Measurements from ENCODE around the gene SP1. TPM values are rescaled to one million over a fixed set of nuclear protein-coding genes. Genes with fewer than 3 reads are reported as not detected.
A peak's percentile ranks its signal among the peaks of the same experiment; 100 is the strongest.

The SP1 gene
- total and polyA plus RNA-seq, 11 donors, result 7.9 to 48.8 (median 29.5) TPM

DNA sequence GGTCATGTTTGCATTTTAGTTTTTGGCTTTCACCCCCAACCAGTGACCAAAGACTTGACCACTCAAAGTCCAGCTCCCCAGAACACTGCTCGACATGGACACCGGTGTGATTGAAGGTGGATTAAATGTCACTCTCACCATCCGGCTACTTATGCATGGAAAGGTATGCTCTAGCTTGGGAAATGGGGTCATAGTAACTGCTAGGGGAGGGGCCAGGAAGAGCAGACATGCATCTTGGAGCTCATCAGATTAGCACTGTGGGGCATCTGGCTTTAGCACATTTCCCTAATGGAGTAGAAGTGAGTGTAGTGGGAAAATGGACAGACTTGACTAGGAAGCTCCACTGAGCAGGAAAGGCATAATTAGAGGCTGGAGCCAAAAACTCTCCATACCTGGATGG is 74.7 kb downstream of the SP1 start:
- peak overlapping the region in 1 of 12 donors; percentile 5 for H3K27ac ChIP-seq
- intact Hi-C loops (cut with DNase I), result loop anchor here in 4 of 10 donors (5.0 kb wide), 3 partner anchors 38 to 48 kb away; partner anchors contain the start of genes MAP3K12 (in 1 of the 4) and TARBP2 (in 1 of the 4)
- no peak for ATAC-seq

DNA sequence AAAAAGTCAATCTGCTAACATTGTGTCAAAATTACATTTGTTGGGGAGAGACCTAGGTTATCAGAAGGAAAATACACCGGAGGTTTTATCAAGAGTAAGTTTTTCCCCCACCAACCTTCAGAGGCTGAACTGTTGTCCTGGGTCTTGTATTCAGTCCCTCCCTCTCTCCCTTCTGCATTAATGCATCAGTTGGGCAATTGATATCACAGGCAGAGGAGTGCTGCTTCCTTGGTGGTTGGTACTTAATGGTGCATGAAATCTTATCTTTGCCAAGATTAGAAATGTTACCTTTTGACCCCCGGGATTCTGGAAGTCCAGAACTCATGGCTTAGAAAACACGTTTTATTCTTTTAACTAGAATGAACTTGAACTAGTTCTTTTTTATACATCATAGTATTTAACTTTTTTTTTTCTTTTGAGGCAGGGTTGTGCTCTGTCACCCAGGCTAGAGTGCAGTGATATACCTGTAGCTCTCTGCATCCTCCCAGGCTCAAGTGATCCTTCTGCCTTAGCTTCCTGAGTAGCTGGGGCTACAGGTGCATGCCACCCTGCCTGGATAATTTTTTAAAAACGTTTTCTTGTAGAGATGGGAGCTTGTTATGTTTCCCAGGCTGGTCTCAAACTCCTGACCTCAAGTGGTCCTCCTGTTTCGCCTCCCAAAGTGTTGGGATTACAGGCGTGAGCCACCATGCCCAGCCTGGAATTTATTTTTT is 76.8 kb downstream of the SP1 start:
- DNase-seq, result no peak
- intact Hi-C loops (cut with DNase I), result loop anchor here in 1 of 10 donors (5.0 kb wide), 1 partner anchor 40 kb away; the partner anchor contains the start of gene MAP3K12
- Histone ChIP-seq H3K27me3 (no peaks in the 10 kb centered on the region), H3K4me3 (no peak overlapping the region), H3K27ac (no peak overlapping the region), H3K4me1 (peaks cover 5 to 63% (median 37%) of the 10 kb centered on the region in 12 donors), H3K9me3 (no peaks in the 10 kb centered on the region), H3K36me3 (peaks cover 2 to 85% (median 79%) of the 10 kb centered on the region in 9 donors)
- TF ChIP-seq, protein P1, sequence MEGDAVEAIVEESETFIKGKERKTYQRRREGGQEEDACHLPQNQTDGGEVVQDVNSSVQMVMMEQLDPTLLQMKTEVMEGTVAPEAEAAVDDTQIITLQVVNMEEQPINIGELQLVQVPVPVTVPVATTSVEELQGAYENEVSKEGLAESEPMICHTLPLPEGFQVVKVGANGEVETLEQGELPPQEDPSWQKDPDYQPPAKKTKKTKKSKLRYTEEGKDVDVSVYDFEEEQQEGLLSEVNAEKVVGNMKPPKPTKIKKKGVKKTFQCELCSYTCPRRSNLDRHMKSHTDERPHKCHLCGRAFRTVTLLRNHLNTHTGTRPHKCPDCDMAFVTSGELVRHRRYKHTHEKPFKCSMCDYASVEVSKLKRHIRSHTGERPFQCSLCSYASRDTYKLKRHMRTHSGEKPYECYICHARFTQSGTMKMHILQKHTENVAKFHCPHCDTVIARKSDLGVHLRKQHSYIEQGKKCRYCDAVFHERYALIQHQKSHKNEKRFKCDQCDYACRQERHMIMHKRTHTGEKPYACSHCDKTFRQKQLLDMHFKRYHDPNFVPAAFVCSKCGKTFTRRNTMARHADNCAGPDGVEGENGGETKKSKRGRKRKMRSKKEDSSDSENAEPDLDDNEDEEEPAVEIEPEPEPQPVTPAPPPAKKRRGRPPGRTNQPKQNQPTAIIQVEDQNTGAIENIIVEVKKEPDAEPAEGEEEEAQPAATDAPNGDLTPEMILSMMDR (IDR thresholded peaks at IDR 0.05), result no peak
- TF ChIP-seq POLR2A (IDR thresholded peaks at IDR 0.05), result no peak
- no peak for ATAC-seq
- 51 to 55% (median 53%) methylated on average over 6 of the region's 6 CpGs for WGBS, 4 donors

More for the DNA sequence above, 74.7 kb downstream of the SP1 start:
- no peak for TF ChIP-seq POLR2A (IDR thresholded peaks at IDR 0.05)
- TF ChIP-seq, protein P1 (IDR thresholded peaks at IDR 0.05), result no peak
- Histone ChIP-seq H3K4me3 (peak overlapping the region in 2 of 12 donors; percentile 81 to 83), H3K4me1 (peaks cover 5 to 45% (median 26%) of the 10 kb centered on the region in 12 donors), H3K9me3 (no peaks in the 10 kb centered on the region), H3K27me3 (no peaks in the 10 kb centered on the region), H3K36me3 (peaks cover 0 to 64% (median 58%) of the 10 kb centered on the region in 9 donors)
- WGBS, 4 donors, result 39 to 48% (median 42%) methylated on average over 3 of the region's 3 CpGs
- DNase-seq, result no peak

DNA sequence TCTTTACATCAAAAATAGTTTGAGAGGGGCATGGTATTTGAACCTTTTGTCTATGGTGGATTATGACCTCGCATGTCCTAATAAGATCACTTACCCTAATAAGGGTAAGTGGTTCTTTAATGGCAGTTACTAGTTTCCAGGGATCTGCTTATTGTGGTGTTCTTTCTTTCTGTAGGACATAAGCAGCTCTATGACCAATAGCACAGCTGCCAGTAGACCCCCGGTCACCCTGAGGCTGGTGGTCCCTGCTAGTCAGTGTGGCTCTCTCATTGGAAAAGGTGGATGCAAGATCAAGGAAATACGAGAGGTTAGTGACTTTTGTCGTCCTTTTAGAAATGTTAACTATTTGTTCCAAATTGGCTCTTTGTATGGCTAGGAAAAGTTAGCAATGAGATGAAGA is 79.1 kb downstream of the SP1 start:
- WGBS, 4 donors, result 54 to 71% (median 63%) methylated on average over 4 of the region's 4 CpGs
- ATAC-seq (no peak), DNase-seq (no peak)
- H3K4me3 ChIP-seq, result no peak overlapping the region
- no peaks in the 10 kb centered on the region for H3K27me3 ChIP-seq
- peaks cover 6 to 75% (median 47%) of the 10 kb centered on the region in 12 donors for H3K4me1 ChIP-seq
- intact Hi-C loops (cut with DNase I), result loop anchor here in 2 of 10 donors (2.0 to 5.0 kb wide), 2 partner anchors 16 to 38 kb away; partner anchors contain the start of gene MAP3K12 (in 1 of the 2)
- no peak for TF ChIP-seq POLR2A (IDR thresholded peaks at IDR 0.05)
- TF ChIP-seq, protein P1 (IDR thresholded peaks at IDR 0.05), result no peak
- H3K9me3 ChIP-seq, result no peaks in the 10 kb centered on the region
- H3K27ac ChIP-seq, result no peak overlapping the region
- H3K36me3 ChIP-seq, result peaks cover 8 to 100% (median 100%) of the 10 kb centered on the region in 9 donors

DNA sequence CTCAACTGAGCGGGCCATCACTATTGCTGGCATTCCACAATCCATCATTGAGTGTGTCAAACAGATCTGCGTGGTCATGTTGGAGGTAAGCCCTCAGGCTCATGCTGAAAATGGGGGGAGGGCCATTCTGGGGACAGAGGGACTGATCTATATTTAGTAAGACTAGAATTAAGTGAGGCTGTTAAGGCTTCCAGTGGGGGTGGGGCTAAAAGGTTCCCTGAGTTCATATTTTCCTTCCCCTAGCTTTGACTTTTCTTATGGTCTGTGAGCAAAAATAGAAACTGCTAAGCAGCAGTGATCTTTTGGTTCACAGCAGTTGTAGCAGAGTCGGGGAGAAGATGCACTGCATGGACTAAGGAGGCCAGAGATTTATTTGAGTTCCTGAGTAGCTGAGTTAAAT is 81.1 kb downstream of the SP1 start:
- DNase-seq, result peak in 4 of 5 donors; percentile 70 to 75 (median 73)
- WGBS, 4 donors, result 45 to 54% (median 50%) methylated on average over 3 of the region's 3 CpGs
- intact Hi-C loops (cut with DNase I), result loop anchor here in 2 of 10 donors (1.0 to 5.0 kb wide), 2 partner anchors 8 to 36 kb away; partner anchors contain the start of gene MAP3K12 (in 1 of the 2)
- H3K27ac ChIP-seq, result peak overlapping the region in 11 of 12 donors; percentile 23 to 75 (median 60)
- peak overlapping the region in 1 of 12 donors; percentile 1 for H3K4me3 ChIP-seq
- peaks cover 2 to 81% (median 49%) of the 10 kb centered on the region in 12 donors for H3K4me1 ChIP-seq
- no peaks in the 10 kb centered on the region for H3K9me3 ChIP-seq
- peak; percentile 22 to 63 for TF ChIP-seq POLR2A (IDR thresholded peaks at IDR 0.05)
- TF ChIP-seq, protein P1 (IDR thresholded peaks at IDR 0.05), result no peak
- peak; percentile 83 to 93 (median 90) for ATAC-seq
- H3K27me3 ChIP-seq, result no peaks in the 10 kb centered on the region
- peaks cover 8 to 100% (median 100%) of the 10 kb centered on the region in 9 donors for H3K36me3 ChIP-seq

All from heart left ventricle (tissue), 16 donors.